Nucleus accumbens (tissue), 56 donors: Measurements from ENCODE around the gene TMEM151B.
A peak's percentile ranks its signal among the peaks of the same experiment; 100 is the strongest.

ENCODE experiments used
- DNase-seq, 56 donors: peaks; one replicate each; lab custom pipeline; 2025; lab: John Stamatoyannopoulos, UW

The TMEM151B gene

DNA sequence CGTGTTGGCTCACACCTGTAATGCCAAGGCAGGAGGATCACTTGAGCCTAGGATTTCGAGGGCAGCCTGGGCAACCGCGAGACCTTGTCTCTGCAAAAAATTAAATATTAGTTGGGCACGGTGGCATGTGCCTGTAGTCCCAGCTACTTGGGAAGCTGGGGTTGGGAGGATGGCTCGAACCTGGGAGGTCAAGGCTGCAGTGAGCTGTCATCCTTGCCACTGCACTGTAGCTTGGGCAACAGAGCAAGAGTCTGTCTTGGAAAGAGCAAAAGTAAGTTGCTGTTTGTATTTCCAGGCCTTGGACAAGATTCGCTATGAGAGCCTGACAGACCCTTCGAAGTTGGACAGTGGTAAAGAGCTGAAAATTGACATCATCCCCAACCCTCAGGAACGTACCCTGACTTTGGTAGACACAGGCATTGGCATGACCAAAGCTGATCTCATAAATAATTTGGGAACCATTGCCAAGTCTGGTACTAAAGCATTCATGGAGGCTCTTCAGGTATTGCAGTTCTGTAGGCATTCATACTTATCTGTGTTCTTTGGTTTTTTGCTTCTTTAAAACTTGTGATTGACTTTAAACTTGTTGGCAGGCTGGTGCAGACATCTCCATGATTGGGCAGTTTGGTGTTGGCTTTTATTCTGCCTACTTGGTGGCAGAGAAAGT, 21.0 kb upstream of the TMEM151B start:
- DNase-seq, result no peak

DNA sequence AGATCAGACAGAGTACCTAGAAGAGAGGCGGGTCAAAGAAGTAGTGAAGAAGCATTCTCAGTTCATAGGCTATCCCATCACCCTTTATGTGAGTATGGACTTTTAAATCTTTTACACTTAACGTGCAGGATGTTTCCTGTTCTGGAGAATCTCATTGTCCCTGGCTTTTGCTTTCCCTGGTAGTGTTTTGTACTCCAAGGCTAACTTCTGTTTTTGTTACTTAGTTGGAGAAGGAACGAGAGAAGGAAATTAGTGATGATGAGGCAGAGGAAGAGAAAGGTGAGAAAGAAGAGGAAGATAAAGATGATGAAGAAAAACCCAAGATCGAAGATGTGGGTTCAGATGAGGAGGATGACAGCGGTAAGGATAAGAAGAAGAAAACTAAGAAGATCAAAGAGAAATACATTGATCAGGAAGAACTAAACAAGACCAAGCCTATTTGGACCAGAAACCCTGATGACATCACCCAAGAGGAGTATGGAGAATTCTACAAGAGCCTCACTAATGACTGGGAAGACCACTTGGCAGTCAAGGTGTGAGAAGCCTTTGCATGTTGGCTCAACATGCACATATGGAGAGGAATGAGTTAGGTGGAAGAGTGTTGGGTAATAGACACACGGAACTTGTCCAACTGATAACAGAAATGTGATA, 20.1 kb upstream of the TMEM151B start:
- no peak for DNase-seq

DNA sequence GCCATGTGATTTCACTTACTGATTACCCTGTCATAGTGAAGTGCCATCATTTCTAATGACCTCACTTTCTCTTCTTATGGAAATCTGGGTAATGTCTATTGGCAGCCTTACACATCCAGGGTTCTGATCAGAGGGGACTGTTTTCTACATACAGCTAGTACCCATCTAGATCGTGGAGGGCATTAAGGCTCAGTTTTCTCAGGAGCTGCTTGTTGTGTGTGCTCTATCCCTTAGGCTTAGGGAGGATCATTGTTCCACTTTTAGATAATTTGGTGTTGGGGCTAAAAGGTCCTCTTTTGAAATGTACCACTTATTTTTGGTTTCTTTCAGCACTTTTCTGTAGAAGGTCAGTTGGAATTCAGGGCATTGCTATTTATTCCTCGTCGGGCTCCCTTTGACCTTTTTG, 19.5 kb upstream of the TMEM151B start:
- no peak for DNase-seq

DNA sequence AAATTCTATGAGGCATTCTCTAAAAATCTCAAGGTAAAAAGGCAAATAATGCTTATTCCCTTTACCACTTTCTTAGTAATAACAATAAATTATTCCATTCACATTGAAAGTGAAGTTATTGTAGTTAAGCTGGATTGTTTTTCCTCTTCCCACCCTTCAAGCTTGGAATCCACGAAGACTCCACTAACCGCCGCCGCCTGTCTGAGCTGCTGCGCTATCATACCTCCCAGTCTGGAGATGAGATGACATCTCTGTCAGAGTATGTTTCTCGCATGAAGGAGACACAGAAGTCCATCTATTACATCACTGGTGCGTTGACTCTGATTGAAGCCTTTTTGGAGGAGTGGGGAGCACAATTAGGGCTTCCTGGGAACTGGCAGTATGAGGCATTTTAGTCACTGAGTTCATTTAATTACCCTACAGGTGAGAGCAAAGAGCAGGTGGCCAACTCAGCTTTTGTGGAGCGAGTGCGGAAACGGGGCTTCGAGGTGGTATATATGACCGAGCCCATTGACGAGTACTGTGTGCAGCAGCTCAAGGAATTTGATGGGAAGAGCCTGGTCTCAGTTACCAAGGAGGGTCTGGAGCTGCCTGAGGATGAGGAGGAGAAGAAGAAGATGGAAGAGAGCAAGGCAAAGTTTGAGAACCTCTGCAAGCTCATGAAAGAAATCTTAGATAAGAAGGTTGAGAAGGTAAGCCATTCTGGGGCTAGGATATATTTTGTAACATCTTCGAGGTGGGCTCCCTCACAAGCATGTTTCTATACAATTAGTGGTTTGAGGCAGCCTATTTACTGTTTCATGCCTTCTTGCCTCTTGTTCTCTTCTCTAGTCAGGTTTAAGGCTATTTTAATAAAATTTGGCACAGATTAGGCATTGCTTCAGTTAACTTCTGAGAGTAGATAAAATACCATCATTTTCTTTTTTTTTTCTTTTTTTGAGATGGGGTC, 18.4 kb upstream of the TMEM151B start:
- no peak for DNase-seq

DNA sequence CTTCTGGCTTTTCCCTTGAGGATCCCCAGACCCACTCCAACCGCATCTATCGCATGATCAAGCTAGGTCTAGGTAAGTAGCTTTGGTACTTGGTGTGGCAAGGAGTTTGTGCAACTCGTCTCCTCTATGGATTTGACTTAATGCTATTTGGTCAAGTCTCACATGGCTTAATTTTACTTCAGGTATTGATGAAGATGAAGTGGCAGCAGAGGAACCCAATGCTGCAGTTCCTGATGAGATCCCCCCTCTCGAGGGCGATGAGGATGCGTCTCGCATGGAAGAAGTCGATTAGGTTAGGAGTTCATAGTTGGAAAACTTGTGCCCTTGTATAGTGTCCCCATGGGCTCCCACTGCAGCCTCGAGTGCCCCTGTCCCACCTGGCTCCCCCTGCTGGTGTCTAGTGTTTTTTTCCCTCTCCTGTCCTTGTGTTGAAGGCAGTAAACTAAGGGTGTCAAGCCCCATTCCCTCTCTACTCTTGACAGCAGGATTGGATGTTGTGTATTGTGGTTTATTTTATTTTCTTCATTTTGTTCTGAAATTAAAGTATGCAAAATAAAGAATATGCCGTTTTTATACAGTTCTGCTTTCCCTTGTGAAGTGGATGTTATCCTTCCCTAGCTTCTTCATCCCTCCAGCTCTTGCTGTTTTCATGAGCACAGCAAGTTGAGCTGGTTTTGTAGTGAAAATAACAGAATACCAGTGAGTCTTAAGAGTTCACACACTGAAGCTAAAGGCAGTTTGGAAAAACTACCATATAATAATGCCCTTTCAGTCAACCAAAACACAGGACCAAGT, 16.7 kb upstream of the TMEM151B start:
- peak in 4 of 56 donors; percentile 16 to 28 (median 22) for DNase-seq

DNA sequence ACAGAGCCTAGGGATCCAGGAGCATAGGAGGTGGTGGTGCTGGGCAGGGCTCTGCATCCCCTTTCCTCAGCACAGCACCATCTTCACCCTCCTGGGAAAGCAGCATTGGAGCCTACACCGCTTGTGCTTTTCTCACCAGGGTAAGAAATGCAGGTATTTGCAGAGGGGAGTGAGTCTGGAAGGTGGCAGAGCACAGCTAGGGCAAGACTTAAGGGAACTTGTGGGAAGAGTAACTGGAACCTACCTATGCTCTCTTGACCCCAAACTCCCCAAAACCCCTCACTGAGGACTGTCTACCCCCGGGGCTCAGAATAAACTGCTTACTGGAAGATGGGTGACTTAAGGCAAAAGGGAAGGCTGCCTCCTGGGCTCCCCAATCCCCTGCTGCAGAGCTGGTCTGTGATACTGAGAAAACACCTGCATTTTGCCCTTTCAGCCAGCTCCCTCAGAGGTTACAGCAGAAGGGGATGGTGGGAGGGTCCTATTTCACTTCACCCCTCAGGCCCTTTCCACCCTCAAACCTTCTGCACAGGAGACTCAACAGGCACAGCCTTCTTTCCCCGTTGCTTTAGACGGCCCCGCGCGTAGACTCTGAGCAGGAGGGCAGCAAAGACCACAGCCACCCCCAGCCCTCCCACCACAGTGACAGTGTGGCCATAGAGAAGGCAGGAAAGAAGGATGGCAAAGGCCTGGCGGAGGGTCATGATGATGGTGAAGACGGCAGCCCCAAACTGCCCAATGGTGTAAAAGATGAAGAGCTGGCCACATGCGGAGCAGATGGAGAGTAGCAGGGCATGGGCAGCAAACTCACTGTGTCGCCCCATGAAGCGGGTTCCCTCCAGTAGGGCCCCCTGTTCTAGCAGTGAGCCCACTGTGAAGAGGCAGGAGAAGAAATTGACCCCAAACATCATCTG, 15.8 kb upstream of the TMEM151B start:
- peak in 3 of 56 donors; percentile 7 to 35 (median 16) for DNase-seq

DNA sequence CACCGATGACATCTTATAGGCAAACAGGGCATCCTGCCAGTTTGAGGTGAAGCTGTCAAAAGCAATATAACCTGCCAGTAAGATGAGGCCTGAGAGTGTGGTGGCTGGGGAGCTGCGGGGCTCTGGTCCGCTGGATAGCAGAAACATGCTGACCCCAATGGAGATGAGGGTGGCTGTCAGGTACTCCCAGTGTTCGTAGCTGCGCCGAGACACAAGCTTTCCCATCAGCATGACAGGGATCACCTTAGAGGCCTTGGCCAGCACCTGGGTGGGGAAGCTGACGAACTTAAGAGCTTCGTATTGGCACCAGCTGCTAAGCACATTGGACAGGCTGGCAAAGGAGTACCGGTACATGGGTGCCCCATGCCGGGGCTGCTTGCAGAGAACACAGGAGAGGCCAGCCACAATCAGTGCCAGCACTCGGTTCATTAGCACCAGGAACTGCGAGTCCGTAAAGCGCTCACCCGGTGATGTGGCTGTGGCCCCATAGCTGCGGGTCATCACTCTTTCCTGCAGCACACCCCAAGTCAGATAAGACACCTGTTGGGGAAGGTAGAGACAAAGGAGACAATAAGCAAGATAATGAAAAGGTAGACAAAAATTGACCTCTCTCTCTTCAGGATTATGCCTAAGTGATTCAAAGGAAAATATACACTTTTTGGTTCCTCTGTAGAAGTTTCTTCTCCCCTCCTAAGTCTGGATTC, 15.0 kb upstream of the TMEM151B start:
- peak in 1 of 56 donors; percentile 54 for DNase-seq

DNA sequence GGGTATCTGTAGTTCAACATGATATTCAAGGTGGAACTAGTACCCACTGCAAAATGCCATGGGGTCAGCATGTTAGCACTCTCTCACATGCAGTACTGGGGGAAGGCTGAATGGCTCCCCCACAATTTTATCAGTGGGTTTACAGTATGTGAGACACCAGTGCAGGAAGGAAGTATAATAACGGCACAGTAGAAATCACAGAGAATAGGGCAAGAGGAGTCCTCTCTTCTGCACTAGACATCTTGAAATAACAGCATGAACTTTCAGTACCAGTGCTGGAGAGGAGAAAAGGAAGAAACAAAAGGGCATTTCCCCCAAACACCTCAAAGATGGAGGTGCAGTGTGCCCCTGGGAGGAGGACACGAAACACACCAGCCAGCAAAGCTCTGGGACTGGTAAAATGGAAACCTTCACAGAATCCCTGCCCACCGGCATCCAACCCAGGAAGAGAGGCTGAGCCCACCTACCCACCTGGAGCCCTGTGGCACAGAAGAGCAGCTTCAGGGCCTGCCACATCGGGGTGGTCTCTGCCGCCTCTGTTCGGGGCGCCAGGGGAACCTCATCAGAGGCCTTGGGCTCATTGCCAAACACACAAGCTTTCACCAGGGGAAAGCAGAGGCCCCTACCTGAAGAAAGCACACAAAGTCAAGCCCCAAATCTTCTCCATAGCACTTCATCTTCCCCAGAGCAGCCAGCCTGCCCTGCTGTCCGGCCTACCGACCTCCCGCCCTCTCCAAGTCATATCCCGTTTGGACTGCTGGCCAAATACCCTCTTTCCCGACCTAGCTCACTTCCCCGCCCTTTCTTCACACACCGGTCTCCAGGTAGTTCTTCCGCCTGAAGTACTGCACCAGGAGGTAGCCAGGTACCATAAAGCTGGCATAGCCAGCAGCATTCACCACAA, 14.1 kb upstream of the TMEM151B start:
- DNase-seq, result peak in 2 of 56 donors; percentile 47 to 56

DNA sequence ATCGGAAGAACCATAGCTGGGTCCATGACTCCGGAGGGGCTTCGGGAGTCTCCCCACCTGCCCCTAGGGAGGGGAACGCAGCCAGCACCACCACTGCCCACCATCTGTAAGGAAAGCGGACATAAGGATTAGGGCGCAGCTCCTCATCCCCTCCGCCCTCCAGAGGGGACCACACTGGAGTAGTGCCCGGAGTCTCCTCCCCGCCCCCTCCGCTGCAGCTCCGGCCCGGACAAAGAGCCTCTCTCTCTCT, 13.6 kb upstream of the TMEM151B start:
- peak in 1 of 56 donors; percentile 84 for DNase-seq

DNA sequence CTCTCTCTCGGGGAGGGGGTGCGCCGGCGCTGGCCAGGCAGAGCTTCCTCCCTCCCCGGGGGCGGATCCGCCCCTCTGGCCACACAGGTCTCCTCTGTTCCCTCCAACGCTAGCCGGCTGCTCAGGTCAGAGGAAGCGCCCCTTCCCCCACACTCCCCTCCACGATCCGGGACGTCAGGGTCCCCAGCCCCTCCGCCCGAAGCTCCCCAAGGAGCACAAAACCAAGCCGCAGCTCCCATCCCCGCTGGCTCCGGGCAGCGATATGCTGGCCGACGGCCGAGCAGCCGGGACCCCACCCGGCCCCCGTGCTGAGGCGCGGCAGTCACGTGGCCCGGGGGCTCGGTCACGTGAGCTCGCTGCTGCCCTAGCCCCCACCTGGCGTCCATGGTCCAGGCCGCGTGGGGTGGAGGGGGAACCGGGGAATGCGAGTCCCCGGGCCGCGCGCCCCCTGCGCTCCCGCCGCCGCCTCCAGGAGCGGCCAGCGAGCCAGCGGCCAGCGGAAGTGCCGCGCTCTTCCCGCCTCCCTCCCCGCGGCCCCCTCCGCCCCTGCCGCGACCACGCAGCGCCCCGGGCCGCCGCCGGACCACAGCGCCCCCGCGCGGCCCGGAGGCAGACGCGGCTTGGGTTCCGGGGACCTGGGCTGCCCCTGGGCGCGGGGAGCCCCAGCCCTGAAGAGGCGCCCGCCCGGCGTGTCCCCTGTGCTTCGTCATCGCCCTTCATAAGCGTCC, 13.1 kb upstream of the TMEM151B start, which contains the start of gene SLC35B2:
Gene SLC35B2 (minus strand): TSS at position 504 of the 728 bp plus-strand sequence. CDS start 118 bp downstream, at position 386.
- DNase-seq, result peak; percentile 50 to 97 (median 88)

DNA sequence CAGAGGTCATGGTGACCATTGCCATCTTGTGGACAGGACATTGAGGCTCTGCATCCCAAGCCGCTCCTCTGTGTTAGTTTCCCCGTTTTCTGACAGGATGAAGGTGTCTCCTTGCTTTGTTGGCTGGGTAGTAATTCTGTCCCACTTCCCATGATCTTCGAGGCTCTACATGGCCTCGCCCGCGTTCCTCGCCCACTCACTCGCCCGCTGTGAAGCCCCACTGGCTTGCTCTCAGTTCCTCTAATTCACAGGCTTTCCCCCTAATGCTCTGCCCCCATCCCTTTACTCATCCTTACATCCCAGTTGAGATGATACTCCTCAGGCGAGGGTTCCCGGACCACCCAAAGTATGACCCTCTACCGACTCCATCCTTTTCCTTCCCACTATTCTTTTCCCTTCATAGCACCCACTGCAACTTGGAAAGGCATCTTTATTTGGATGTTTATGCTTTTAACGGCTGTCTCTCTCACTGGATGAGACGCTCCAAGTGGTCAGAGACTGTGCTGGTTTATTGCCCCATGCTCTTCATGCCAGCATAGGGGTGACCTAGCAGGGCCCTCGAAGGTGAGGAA, 12.4 kb upstream of the TMEM151B start:
- DNase-seq, result peak in 2 of 56 donors; percentile 37 to 49

DNA sequence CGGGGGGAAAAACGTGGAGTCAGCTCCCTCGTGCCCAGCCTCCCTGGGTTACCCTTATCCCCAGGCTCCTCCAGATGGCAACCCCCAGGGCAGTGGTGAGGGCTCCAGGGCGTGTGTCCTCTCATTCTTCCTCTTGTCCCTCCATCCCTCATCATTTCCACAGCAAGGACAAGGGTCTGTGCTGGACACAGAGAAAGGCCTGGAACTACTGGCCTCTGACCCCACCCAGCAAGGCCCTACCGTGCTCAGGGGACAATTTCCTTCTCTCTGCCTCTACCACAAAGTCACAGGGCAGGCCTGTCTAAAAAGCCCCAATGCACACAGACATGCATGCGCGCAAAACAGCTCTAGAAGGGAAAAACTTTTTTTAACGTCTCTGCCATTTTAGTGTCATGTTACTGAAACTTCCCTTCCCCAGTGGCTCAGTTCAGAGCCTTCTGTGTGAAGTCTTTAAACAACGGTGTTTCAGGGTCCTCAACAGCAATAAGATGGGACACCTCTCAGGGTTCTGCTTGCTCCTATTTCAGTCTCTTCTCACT, 11.9 kb upstream of the TMEM151B start:
- no peak for DNase-seq

DNA sequence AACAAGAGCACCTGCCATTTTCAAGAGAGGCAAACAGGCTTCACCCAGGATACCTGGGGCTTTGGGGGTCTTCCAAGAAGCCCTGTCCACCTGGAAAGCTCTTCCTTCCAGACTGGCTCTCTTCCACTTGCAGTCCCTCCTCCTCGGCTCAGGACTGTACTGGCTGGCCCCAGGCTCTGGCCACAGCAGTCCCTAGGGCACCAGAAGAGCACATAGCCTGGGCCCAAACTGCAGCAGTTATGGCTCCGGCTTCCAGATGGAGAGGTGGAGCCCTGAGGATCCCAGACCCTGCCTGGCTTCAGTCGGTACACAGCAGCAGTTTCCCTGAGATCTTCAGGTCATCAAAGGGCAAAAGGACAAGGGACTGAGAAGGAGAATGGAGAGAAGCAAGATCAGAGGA, 11.3 kb upstream of the TMEM151B start:
- DNase-seq, result no peak

DNA sequence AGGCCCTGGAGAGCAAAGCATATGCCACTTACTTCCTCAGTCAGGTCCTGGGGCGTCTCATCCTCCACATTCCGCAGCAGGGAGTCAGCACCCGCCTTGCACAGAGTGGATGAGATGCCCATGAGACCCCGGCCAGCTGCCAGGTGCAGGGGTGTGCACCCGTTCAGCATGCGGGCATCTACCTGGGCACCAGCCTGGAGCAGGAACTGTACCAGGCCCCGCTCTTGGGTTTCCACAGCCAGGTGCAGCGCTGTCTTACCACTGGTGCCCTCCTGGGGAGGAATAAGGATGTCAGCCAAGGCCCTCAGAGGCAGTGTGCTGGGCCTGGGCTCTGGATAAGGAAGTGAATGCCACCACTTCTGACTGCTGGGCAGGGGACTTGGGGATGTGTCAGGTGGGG, 10.2 kb upstream of the TMEM151B start:
- DNase-seq, result no peak

DNA sequence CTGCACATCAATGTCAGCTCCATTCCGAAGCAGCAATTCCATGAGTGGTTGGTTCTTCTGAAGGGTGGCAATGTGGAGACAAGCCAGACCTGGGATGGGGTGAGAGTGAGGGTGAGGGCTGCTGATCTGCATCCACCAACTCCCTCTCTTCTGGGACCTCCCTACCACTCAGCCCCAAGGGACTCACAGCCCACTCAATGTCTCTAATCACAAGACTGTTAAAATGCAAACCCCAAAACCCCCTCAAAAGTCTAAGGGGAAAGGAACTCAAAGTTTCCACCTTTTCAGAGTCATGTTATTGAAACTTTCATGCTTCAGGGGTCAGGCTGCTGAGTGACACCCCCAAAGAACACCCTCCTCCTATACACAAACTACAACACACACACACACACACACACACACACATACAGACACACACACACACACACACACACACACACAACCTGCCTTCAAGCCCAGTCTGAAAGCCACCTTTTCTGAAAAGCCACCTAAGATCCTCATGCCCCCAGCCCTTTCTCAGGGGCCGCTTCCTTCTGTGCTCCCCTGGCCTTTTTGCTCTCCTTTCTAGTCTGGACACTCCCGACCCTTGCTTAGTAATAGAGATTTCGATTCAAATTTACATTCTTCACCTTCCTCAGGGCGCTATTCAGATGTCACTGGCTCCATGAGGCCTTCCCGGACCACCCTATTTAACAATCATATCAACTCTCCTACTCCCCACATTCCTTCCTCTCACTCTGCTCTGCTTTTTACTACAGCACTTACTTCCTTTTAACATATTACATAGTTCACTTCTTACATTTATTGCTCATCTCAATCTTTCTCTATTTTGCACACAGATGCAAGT, 9.6 kb upstream of the TMEM151B start:
- DNase-seq, result no peak
